Measurements from ENCODE around the gene IPO5. TPM values are rescaled to one million over a fixed set of nuclear protein-coding genes. Genes with fewer than 3 reads are reported as not detected.
A peak's percentile ranks its signal among the peaks of the same experiment; 100 is the strongest.

The IPO5 gene
- polyA plus RNA-seq (2013, experiment 1 of 2) = 70.6 TPM
- polyA plus RNA-seq (2013, experiment 2 of 2) = 71.2 TPM

DNA sequence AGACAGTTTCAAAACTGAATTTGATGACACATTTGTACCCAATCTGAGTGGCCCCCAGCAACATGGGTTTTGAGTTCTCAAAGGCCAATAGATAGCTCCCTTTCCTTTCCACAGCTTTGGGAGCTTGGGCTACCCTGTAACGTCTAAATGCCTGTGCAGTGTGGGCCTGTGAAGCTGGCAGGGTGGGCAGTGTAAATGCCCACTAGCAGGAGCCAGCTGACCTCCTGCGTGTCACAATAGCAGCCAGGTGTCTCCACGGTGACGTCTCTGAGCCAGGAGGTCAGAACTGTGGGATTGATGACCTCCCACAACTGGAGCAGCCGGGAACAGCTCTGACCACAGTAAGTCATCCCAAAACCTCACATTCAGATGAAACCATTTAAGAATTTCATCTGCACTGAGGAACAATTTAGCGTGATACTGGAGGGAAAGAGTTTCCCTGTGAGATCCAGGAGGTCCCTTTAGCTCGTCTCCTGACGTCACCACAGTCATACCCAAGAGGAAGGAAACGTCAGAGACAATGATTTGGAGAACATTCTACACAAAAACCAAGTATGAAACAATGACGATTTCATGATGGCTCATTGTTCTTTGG is at the start of gene IPO5:
Gene IPO5, plus strand, starts transcription at position 300 of the 595 bp plus-strand sequence. CDS start 23,022 bp downstream, outside the sequence.
- no peaks in the 10 kb centered on the region for H3K27me3 ChIP-seq (ENCODE audit: control insufficient read depth in 1 of 2, insufficient read depth in 1 of 2, low read length in 2 of 2)

DNA sequence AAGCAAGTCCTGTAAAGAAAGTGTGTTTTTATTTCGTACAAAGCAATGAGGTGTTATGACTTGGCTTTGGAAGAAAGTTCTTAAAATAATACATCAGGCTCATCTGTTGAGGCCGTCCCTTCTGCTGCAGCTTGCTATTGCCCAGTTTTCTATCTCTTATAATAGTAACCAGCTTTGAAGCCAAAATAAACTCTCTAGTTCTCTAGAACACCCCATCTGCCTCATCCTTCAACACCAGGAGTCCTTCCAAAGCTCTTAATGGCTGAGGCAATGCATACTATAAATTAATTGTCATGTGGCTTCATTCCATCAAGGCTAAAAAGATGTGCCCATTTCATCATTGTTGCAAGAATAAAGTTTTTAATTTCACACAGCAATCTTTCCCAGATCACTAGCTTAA is 49.4 kb upstream of the IPO5 start:
- H3K23ac ChIP-seq (ENCODE audit: low read length in 2 of 2) = no peak overlapping the region

More for the DNA sequence above, at the start of gene IPO5:
- Histone ChIP-seq H3K27ac (ENCODE audit: low read length, poor library complexity, severe bottlenecking) (no peak within 1 kb of the TSS), H3K23ac (ENCODE audit: low read length in 2 of 2) (no peak within 1 kb of the TSS), H3K18ac (ENCODE audit: low read depth in 1 of 2, low read length in 2 of 2) (no peak within 1 kb of the TSS), H3K4me3 (ENCODE audit: insufficient read depth in 1 of 2, low read depth in 1 of 2, low read length in 2 of 2) (no peak within 1 kb of the TSS), H2BK120ac (ENCODE audit: low read depth, low read length) (no peak within 1 kb of the TSS), H3K9ac (ENCODE audit: low read length) (no peak within 1 kb of the TSS), H3K9me3 (ENCODE audit: control insufficient read depth, low read length) (peaks cover 9% of the 10 kb centered on the region), H2BK15ac (ENCODE audit: low read depth, poor library complexity, severe bottlenecking) (no peak within 1 kb of the TSS), H3K4me1 (ENCODE audit: control insufficient read depth, insufficient read depth, low read depth, low read length) (peaks cover 3% of the 10 kb centered on the region), H4K8ac (ENCODE audit: low read length) (peak within 1 kb of the TSS; percentile 24), H3K4ac (ENCODE audit: low read depth in 1 of 2, low read length in 2 of 2) (no peak within 1 kb of the TSS), H2AFZ (ENCODE audit: low read depth, low read length) (no peak within 1 kb of the TSS), H2AK5ac (ENCODE audit: low read length, severe bottlenecking) (no peak within 1 kb of the TSS), H3K36me3 (ENCODE audit: control insufficient read depth in 1 of 2, insufficient read depth in 2 of 2, low read depth in 1 of 2, low read length in 2 of 2) (no peaks in the 10 kb centered on the region), H3K4me2 (ENCODE audit: low read length, poor library complexity, severe bottlenecking) (no peak within 1 kb of the TSS), H2BK5ac (ENCODE audit: low read depth, low read length, poor library complexity, severe bottlenecking) (no peak within 1 kb of the TSS), H4K91ac (ENCODE audit: low read length) (no peak within 1 kb of the TSS), H3K14ac (ENCODE audit: low read length in 2 of 2) (no peak within 1 kb of the TSS), H2BK12ac (ENCODE audit: low read length in 2 of 2) (no peak within 1 kb of the TSS), H3K79me1 (replicated peaks; ENCODE audit: low read length, poor library complexity, severe bottlenecking) (no peaks in the 10 kb centered on the region)
- WGBS = 86% methylated on average over 10 of the region's 10 CpGs
- no peak for DNase-seq

DNA sequence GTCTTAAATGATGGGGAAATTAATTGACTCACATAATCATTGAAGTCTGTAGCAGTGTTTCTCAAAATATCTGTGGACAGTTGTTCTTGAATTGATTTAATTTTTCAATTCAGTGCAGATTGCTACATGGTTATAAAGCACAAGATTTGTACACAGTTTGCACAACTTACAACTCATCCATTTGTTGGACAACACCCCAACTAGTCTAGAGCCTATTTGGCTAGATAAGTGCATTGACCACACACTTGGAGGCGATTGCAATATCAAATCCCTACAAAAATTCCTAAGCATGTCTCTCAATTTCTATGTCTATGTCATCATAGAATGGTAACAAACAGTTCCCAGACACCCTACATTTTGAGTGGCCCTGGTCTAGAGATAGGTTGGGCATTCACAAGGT is 48.0 kb upstream of the IPO5 start:
- no peak overlapping the region for H3K9ac ChIP-seq (ENCODE audit: low read length)
- H2BK120ac ChIP-seq (ENCODE audit: low read depth, low read length) = no peak overlapping the region
- no peak overlapping the region for H4K91ac ChIP-seq (ENCODE audit: low read length)
- H2AK5ac ChIP-seq (ENCODE audit: low read length, severe bottlenecking) = no peak overlapping the region
- H3K4me3 ChIP-seq (ENCODE audit: insufficient read depth in 1 of 2, low read depth in 1 of 2, low read length in 2 of 2) = no peak overlapping the region
- no peak overlapping the region for H3K14ac ChIP-seq (ENCODE audit: low read length in 2 of 2)
- no peaks in the 10 kb centered on the region for H3K4me1 ChIP-seq (ENCODE audit: control insufficient read depth, insufficient read depth, low read depth, low read length)
- H3K27ac ChIP-seq (ENCODE audit: low read length, poor library complexity, severe bottlenecking) = no peak overlapping the region
- H2AFZ ChIP-seq (ENCODE audit: low read depth, low read length) = no peak overlapping the region
- WGBS = 100% methylated on average over 1 of the region's 1 CpG
- no peak overlapping the region for H3K18ac ChIP-seq (ENCODE audit: low read depth in 1 of 2, low read length in 2 of 2)
- no peak for DNase-seq
- no peak overlapping the region for H2BK12ac ChIP-seq (ENCODE audit: low read length in 2 of 2)
- no peak overlapping the region for H3K23ac ChIP-seq (ENCODE audit: low read length in 2 of 2)
- no peaks in the 10 kb centered on the region for H3K79me1 ChIP-seq (replicated peaks; ENCODE audit: low read length, poor library complexity, severe bottlenecking)
- no peak overlapping the region for H2BK15ac ChIP-seq (ENCODE audit: low read depth, poor library complexity, severe bottlenecking)
- H2BK5ac ChIP-seq (ENCODE audit: low read depth, low read length, poor library complexity, severe bottlenecking) = no peak overlapping the region
- no peaks in the 10 kb centered on the region for H3K9me3 ChIP-seq (ENCODE audit: control insufficient read depth, low read length)
- H3K36me3 ChIP-seq (ENCODE audit: control insufficient read depth in 1 of 2, insufficient read depth in 2 of 2, low read depth in 1 of 2, low read length in 2 of 2) = no peaks in the 10 kb centered on the region
- no peak overlapping the region for H3K4ac ChIP-seq (ENCODE audit: low read depth in 1 of 2, low read length in 2 of 2)
- H3K4me2 ChIP-seq (ENCODE audit: low read length, poor library complexity, severe bottlenecking) = no peak overlapping the region
- H3K27me3 ChIP-seq (ENCODE audit: control insufficient read depth in 1 of 2, insufficient read depth in 1 of 2, low read length in 2 of 2) = no peaks in the 10 kb centered on the region
- H4K8ac ChIP-seq (ENCODE audit: low read length) = no peak overlapping the region

More for the DNA sequence above, 49.4 kb upstream of the IPO5 start:
- no peaks in the 10 kb centered on the region for H3K4me1 ChIP-seq (ENCODE audit: control insufficient read depth, insufficient read depth, low read depth, low read length)
- no peaks in the 10 kb centered on the region for H3K36me3 ChIP-seq (ENCODE audit: control insufficient read depth in 1 of 2, insufficient read depth in 2 of 2, low read depth in 1 of 2, low read length in 2 of 2)
- H4K91ac ChIP-seq (ENCODE audit: low read length) = no peak overlapping the region
- H3K9me3 ChIP-seq (ENCODE audit: control insufficient read depth, low read length) = no peaks in the 10 kb centered on the region
- no peak overlapping the region for H4K8ac ChIP-seq (ENCODE audit: low read length)
- H3K4me3 ChIP-seq (ENCODE audit: insufficient read depth in 1 of 2, low read depth in 1 of 2, low read length in 2 of 2) = no peak overlapping the region
- no peak overlapping the region for H2BK15ac ChIP-seq (ENCODE audit: low read depth, poor library complexity, severe bottlenecking)
- H2BK120ac ChIP-seq (ENCODE audit: low read depth, low read length) = no peak overlapping the region
- H2AFZ ChIP-seq (ENCODE audit: low read depth, low read length) = no peak overlapping the region
- H3K4ac ChIP-seq (ENCODE audit: low read depth in 1 of 2, low read length in 2 of 2) = no peak overlapping the region
- no peak overlapping the region for H2BK12ac ChIP-seq (ENCODE audit: low read length in 2 of 2)
- no peak overlapping the region for H2BK5ac ChIP-seq (ENCODE audit: low read depth, low read length, poor library complexity, severe bottlenecking)
- no peaks in the 10 kb centered on the region for H3K79me1 ChIP-seq (replicated peaks; ENCODE audit: low read length, poor library complexity, severe bottlenecking)
- DNase-seq = no peak
- H2AK5ac ChIP-seq (ENCODE audit: low read length, severe bottlenecking) = no peak overlapping the region
- H3K27ac ChIP-seq (ENCODE audit: low read length, poor library complexity, severe bottlenecking) = no peak overlapping the region
- 94% methylated on average over 1 of the region's 2 CpGs for WGBS
- H3K27me3 ChIP-seq (ENCODE audit: control insufficient read depth in 1 of 2, insufficient read depth in 1 of 2, low read length in 2 of 2) = no peaks in the 10 kb centered on the region
- no peak overlapping the region for H3K4me2 ChIP-seq (ENCODE audit: low read length, poor library complexity, severe bottlenecking)
- no peak overlapping the region for H3K9ac ChIP-seq (ENCODE audit: low read length)
- no peak overlapping the region for H3K18ac ChIP-seq (ENCODE audit: low read depth in 1 of 2, low read length in 2 of 2)
- no peak overlapping the region for H3K14ac ChIP-seq (ENCODE audit: low read length in 2 of 2)

DNA sequence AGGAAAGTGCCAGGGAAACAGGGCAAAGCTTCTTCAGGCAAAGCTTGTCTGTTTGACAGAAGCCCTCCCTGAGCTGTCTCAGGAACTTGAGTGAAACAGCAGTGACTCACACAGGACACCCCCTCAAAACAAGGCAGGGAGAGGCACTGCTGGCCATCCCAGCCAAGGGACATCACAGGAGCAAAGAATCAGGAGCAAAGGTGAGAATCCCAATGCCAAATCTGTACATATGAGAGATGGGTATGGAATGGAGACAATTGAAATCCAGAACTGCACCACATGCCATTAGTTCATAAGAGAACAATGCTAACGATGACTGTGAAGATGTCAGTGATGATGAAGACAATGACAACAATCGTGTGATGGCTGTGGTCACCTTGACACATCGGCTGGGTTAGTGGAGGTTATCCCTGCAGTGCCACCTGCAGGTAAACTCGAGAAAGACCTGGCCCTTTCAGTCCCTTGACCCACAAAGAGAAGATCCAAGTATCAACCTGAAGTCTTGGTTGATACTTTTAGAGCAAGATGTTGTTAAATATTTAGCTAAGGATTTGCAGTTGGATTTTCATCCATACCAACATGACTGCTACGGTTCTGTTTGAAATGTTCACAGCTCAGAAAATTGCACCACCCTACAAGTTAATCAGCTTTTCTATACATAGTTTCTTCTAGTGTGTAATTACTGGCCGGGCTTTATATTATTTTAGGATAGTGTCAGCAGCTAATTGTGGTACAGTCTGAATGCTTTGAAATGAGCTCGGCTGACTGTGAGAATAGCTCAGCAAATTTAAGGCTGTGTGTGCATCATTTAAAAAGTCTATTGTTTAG is 42.0 kb upstream of the IPO5 start:
- WGBS = 60% methylated on average over 6 of the region's 7 CpGs

More for the DNA sequence above, 42.0 kb upstream of the IPO5 start:
- H3K4me2 ChIP-seq (ENCODE audit: low read length, poor library complexity, severe bottlenecking) = no peak overlapping the region
- peak overlapping the region; percentile 8 for H3K9ac ChIP-seq (ENCODE audit: low read length)
- no peaks in the 10 kb centered on the region for H3K4me1 ChIP-seq (ENCODE audit: control insufficient read depth, insufficient read depth, low read depth, low read length)
- H3K27ac ChIP-seq (ENCODE audit: low read length, poor library complexity, severe bottlenecking) = no peak overlapping the region
- H3K14ac ChIP-seq (ENCODE audit: low read length in 2 of 2) = no peak overlapping the region
- no peak overlapping the region for H2AFZ ChIP-seq (ENCODE audit: low read depth, low read length)
- no peak overlapping the region for H2BK120ac ChIP-seq (ENCODE audit: low read depth, low read length)
- no peak for DNase-seq
- H2AK5ac ChIP-seq (ENCODE audit: low read length, severe bottlenecking) = no peak overlapping the region
- H2BK5ac ChIP-seq (ENCODE audit: low read depth, low read length, poor library complexity, severe bottlenecking) = no peak overlapping the region
- H4K8ac ChIP-seq (ENCODE audit: low read length) = peak overlapping the region; percentile 38
- no peak overlapping the region for H3K23ac ChIP-seq (ENCODE audit: low read length in 2 of 2)
- no peak overlapping the region for H3K4ac ChIP-seq (ENCODE audit: low read depth in 1 of 2, low read length in 2 of 2)
- H3K36me3 ChIP-seq (ENCODE audit: control insufficient read depth in 1 of 2, insufficient read depth in 2 of 2, low read depth in 1 of 2, low read length in 2 of 2) = no peaks in the 10 kb centered on the region
- H2BK15ac ChIP-seq (ENCODE audit: low read depth, poor library complexity, severe bottlenecking) = no peak overlapping the region
- H3K27me3 ChIP-seq (ENCODE audit: control insufficient read depth in 1 of 2, insufficient read depth in 1 of 2, low read length in 2 of 2) = no peaks in the 10 kb centered on the region
- no peak overlapping the region for H4K91ac ChIP-seq (ENCODE audit: low read length)
- H3K79me1 ChIP-seq (replicated peaks; ENCODE audit: low read length, poor library complexity, severe bottlenecking) = no peaks in the 10 kb centered on the region
- no peak overlapping the region for H3K4me3 ChIP-seq (ENCODE audit: insufficient read depth in 1 of 2, low read depth in 1 of 2, low read length in 2 of 2)
- H2BK12ac ChIP-seq (ENCODE audit: low read length in 2 of 2) = no peak overlapping the region
- peak overlapping the region in 1 of 2 experiments; percentile 54 for H3K18ac ChIP-seq (ENCODE audit: low read depth in 1 of 2, low read length in 2 of 2)
- peaks cover 19% of the 10 kb centered on the region for H3K9me3 ChIP-seq (ENCODE audit: control insufficient read depth, low read length)

Measured in mesenchymal stem cell (in vitro differentiated cells and primary cell).